Measurements from ENCODE around the gene ABITRAM. TPM values are rescaled to one million over a fixed set of nuclear protein-coding genes. Genes with fewer than 3 reads are reported as not detected.

The ABITRAM gene, protein sequence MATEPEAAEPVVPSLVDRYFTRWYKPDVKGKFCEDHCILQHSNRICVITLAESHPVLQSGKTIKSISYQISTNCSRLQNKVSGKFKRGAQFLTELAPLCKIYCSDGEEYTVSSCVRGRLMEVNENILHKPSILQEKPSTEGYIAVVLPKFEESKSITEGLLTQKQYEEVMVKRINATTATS
- total RNA-seq (2016; rRNA removed; fragmentation: Illumina TruSeq; extraction: Trizol) (10.2 and 16.3 TPM in 2 replicates), polyA plus RNA-seq (2011; rRNA removed) (18.5 and 21.6 TPM in 2 replicates), polyA minus RNA-seq (2011; rRNA and poly(A)+ RNA removed; ENCODE audit: low replicate concordance) (6.1 and 7.8 TPM in 2 replicates), Bru-seq, nascent RNA (percentile 54 among the genes with signal in this experiment), BruChase-seq, experiment 1, labeled RNA remaining after a 6-hour chase (percentile 74 among the genes with signal in this experiment), BruChase-seq, experiment 2, labeled RNA remaining after a 2-hour chase (percentile 63 among the genes with signal in this experiment)
- 3.1 and 3.4 TPM in 2 replicates for total RNA-seq (2016; cell fraction: cytosol; rRNA removed; fragmentation: Illumina TruSeq; extraction: Trizol; ENCODE audit: low read depth)
- 11.2 and 14.7 TPM in 2 replicates for total RNA-seq (2016; cell fraction: insoluble cytoplasmic fraction; rRNA removed; fragmentation: Illumina TruSeq; extraction: Trizol)
- 12.4 and 14.7 TPM in 2 replicates for total RNA-seq (2016; cell fraction: membrane; rRNA removed; fragmentation: Illumina TruSeq; extraction: Trizol)
- 7.5 and 9.7 TPM in 2 replicates for total RNA-seq (2016; cell fraction: nucleus; rRNA removed; fragmentation: Illumina TruSeq; extraction: Trizol)
- 9.3 and 11.1 TPM in 2 replicates for polyA plus RNA-seq (2011; cell fraction: cytosol; rRNA removed)
- 16.3 and 17.2 TPM in 2 replicates for polyA plus RNA-seq (2011; cell fraction: nucleus; rRNA removed)
- polyA plus RNA-seq (2012): 9.7 and 10.5 TPM in 2 replicates
- polyA plus RNA-seq (2016; cell fraction: cytosol; fragmentation: Illumina TruSeq; extraction: Trizol; ENCODE audit: low read depth): 8.2 and 9.9 TPM in 2 replicates
- polyA plus RNA-seq (2016; cell fraction: insoluble cytoplasmic fraction; fragmentation: Illumina TruSeq; extraction: Trizol; ENCODE audit: low read depth): 33.0 and 39.4 TPM in 2 replicates
- polyA plus RNA-seq (2016; cell fraction: membrane; fragmentation: Illumina TruSeq; extraction: Trizol; ENCODE audit: low read depth): 22.2 and 22.6 TPM in 2 replicates
- 21.7 and 23.3 TPM in 2 replicates for polyA plus RNA-seq (2016; cell fraction: nucleus; fragmentation: Illumina TruSeq; extraction: Trizol; ENCODE audit: insufficient read depth, low read depth)
- polyA minus RNA-seq (2011; cell fraction: cytosol; rRNA and poly(A)+ RNA removed): 4.7 and 6.2 TPM in 2 replicates
- polyA minus RNA-seq (2011; cell fraction: nucleus; rRNA and poly(A)+ RNA removed): 11.7 and 12.4 TPM in 2 replicates
- long read RNA-seq, experiment 1, transcript FAM206A-201 (6 exons, 2,134 nt): major isoform, 17 of 19 reads
- long read RNA-seq, experiment 1, partial matches to known transcripts: 1 of 19 reads
- long read RNA-seq, experiment 1, other reads (novel, unspliced or antisense): 1 of 19 reads
- long read RNA-seq, experiment 2, transcript FAM206A-201 (6 exons, 2,134 nt): major isoform, 17 of 31 reads
- long read RNA-seq, experiment 2, partial matches to known transcripts: 2 of 31 reads
- long read RNA-seq, experiment 2, other reads (novel, unspliced or antisense): 12 of 31 reads

- FAIRE-seq: no peak
- ATAC-seq: peak; percentile 87
- in situ Hi-C loops (cut with HindIII; ENCODE audit: extremely low pct_ligation_motif_present, low pct_unique_long_range_greater_than_20kb): loop anchor here (5.0 kb wide), 1 partner anchor 47 kb away; no protein-coding TSS in a partner anchor
- TF ChIP-seq KAT7 (CRISPR knock-in tag; IDR thresholded peaks at IDR 0.05; ENCODE audit: borderline replicate concordance) (0 out of 2 replicates have a peak, but pooled peaks have one; percentile 26), ZNF567 (CRISPR knock-in tag; IDR thresholded peaks at IDR 0.05; ENCODE audit: borderline replicate concordance) (peak; percentile 53; the same call in 1 of the 2 replicates), RBAK (CRISPR knock-in tag; IDR thresholded peaks at IDR 0.05) (0 out of 2 replicates have a peak, but pooled peaks have one; percentile 15), HNF4G (IDR thresholded peaks at IDR 0.05; ENCODE audit: borderline replicate concordance, low read depth, low read length) (0 out of 2 replicates have a peak, but pooled peaks have one; percentile 3), HNF4G (CRISPR knock-in tag; IDR thresholded peaks at IDR 0.05; ENCODE audit: borderline replicate concordance, low read depth) (no peak), TCF12 (IDR thresholded peaks at IDR 0.05) (no peak), TCF12 (CRISPR knock-in tag; IDR thresholded peaks at IDR 0.05) (peak; percentile 40; the same call in 1 of the 2 replicates), HCFC1 (IDR thresholded peaks at IDR 0.05; ENCODE audit: low read depth, low read length) (0 out of 2 replicates have a peak, but pooled peaks have one; percentile 9)
- TF ChIP-seq, protein P1, sequence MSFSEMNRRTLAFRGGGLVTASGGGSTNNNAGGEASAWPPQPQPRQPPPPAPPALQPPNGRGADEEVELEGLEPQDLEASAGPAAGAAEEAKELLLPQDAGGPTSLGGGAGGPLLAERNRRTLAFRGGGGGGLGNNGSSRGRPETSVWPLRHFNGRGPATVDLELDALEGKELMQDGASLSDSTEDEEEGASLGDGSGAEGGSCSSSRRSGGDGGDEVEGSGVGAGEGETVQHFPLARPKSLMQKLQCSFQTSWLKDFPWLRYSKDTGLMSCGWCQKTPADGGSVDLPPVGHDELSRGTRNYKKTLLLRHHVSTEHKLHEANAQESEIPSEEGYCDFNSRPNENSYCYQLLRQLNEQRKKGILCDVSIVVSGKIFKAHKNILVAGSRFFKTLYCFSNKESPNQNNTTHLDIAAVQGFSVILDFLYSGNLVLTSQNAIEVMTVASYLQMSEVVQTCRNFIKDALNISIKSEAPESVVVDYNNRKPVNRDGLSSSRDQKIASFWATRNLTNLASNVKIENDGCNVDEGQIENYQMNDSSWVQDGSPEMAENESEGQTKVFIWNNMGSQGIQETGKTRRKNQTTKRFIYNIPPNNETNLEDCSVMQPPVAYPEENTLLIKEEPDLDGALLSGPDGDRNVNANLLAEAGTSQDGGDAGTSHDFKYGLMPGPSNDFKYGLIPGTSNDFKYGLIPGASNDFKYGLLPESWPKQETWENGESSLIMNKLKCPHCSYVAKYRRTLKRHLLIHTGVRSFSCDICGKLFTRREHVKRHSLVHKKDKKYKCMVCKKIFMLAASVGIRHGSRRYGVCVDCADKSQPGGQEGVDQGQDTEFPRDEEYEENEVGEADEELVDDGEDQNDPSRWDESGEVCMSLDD (CRISPR knock-in tag; IDR thresholded peaks at IDR 0.05; ENCODE audit: borderline replicate concordance): no peak
- TF ChIP-seq, protein P2, sequence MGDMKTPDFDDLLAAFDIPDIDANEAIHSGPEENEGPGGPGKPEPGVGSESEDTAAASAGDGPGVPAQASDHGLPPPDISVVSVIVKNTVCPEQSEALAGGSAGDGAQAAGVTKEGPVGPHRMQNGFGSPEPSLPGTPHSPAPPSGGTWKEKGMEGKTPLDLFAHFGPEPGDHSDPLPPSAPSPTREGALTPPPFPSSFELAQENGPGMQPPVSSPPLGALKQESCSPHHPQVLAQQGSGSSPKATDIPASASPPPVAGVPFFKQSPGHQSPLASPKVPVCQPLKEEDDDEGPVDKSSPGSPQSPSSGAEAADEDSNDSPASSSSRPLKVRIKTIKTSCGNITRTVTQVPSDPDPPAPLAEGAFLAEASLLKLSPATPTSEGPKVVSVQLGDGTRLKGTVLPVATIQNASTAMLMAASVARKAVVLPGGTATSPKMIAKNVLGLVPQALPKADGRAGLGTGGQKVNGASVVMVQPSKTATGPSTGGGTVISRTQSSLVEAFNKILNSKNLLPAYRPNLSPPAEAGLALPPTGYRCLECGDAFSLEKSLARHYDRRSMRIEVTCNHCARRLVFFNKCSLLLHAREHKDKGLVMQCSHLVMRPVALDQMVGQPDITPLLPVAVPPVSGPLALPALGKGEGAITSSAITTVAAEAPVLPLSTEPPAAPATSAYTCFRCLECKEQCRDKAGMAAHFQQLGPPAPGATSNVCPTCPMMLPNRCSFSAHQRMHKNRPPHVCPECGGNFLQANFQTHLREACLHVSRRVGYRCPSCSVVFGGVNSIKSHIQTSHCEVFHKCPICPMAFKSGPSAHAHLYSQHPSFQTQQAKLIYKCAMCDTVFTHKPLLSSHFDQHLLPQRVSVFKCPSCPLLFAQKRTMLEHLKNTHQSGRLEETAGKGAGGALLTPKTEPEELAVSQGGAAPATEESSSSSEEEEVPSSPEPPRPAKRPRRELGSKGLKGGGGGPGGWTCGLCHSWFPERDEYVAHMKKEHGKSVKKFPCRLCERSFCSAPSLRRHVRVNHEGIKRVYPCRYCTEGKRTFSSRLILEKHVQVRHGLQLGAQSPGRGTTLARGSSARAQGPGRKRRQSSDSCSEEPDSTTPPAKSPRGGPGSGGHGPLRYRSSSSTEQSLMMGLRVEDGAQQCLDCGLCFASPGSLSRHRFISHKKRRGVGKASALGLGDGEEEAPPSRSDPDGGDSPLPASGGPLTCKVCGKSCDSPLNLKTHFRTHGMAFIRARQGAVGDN (CRISPR knock-in tag; IDR thresholded peaks at IDR 0.05): peak; percentile 4
Measured at GRCh38 chr9:108934323-108934893, at the start of gene ABITRAM. Gene ABITRAM (plus strand): TSS chr9:108934400. CDS start chr9:108934487, 87 bp downstream.

More at GRCh38 chr9:108934323-108934893, at the start of gene ABITRAM:
- H3K9me3 ChIP-seq (ENCODE audit: low read length): no peaks in the 10 kb centered on the region
- peak within 1 kb of the TSS; percentile 84 for H3K27ac ChIP-seq (ENCODE audit: extremely low read length, insufficient read depth, low read length)
- H3K4me1 ChIP-seq (ENCODE audit: insufficient read depth, low read length): peaks cover 44% of the 10 kb centered on the region
- peak within 1 kb of the TSS; percentile 82 for H3K4me2 ChIP-seq (ENCODE audit: low read depth, low read length)
- intact Hi-C loops (cut with micrococcal nuclease; ENCODE audit: unreplicated experiment): loop anchor here (5.0 to 10.0 kb wide), 2 partner anchors 47 to 160 kb away; no protein-coding TSS in a partner anchor
- BruUV-seq (replicated peaks): no TSS peak
- H3K4me3 ChIP-seq (replicated peaks in 1 of 3; ENCODE audit: insufficient read depth in 1 of 3, low read depth in 2 of 3, low read length in 3 of 3): peak within 1 kb of the TSS; percentile 84 to 100 (median 95)
- H3K9ac ChIP-seq (ENCODE audit: insufficient read depth, low read depth, low read length): peak within 1 kb of the TSS; percentile 89
- no peaks in the 10 kb centered on the region for H4K20me1 ChIP-seq (ENCODE audit: insufficient read depth, low read length)
- no peaks in the 10 kb centered on the region; a peak in 1 of 5 replicates for H3K27me3 ChIP-seq (ENCODE audit: control insufficient read depth in 1 of 2, insufficient read depth in 2 of 2, low read length in 2 of 2)
- peaks cover 56% of the 10 kb centered on the region for H3K79me2 ChIP-seq (ENCODE audit: insufficient read depth, low read length)
- 0% methylated on average over 8 of the region's 47 CpGs for WGBS (ENCODE audit: low lambda C conversion rate)
- ChIA-PET POLR2A (interaction anchor here (1.2 to 1.3 kb wide), 2 partner anchors 50 to 65 kb away, joined by 3 to 7 read pairs; no protein-coding TSS in a partner anchor), CTCF (ENCODE audit: low intra/inter-chr PET ratio, low total read pairs) (no interaction called here)
- DNase-seq (ENCODE audit: low spot score): peak; percentile 72
- H3K36me3 ChIP-seq (replicated peaks in 1 of 2; ENCODE audit: control insufficient read depth in 1 of 2, insufficient read depth in 2 of 2, low read length in 2 of 2): peaks cover 2 to 14% of the 10 kb centered on the region in 2 experiments; a peak in 3 of 5 replicates
- peak within 1 kb of the TSS; percentile 82 for H2AFZ ChIP-seq (ENCODE audit: low read length)
